CD4-positive, alpha-beta T cell treated with Interleukin-17A for 1 hour (primary cell): ENCODE results near the gene PDS5A.
A peak's percentile ranks its signal among the peaks of the same experiment; 100 is the strongest.
"Not testable (repeated sequence)": the region's sequence is repeated elsewhere in the genome, so short reads cannot be mapped to it uniquely, and the experiment has no call there.

Experiments used
- DNase-seq: peaks from one replicate; pipeline ENCODE4 v3.0.0-alpha.2; 2020

Gene PDS5A

DNA sequence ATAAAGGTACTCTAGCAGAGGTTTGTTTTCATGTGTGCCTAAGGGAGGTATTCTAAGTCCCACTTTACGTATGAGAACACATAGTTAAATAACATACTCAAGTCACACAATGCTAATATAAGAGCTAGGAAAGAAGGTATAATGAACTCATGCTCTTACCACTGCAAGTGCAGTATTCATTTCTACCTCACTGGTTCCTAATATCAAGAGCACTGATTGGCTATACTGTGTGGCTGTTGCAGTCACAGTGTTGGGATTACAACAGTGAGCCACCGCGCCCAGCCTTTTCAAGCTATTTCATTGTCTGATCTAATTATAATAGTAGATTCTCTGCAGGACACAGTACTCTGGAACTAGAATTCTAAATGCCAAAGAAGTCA lies 84.0 kb downstream of the PDS5A start:
- no peak for DNase-seq

- no peak for DNase-seq
These were observed 84.6 kb downstream of the PDS5A start for GRCh38 chr4:39892988-39893692.

DNA sequence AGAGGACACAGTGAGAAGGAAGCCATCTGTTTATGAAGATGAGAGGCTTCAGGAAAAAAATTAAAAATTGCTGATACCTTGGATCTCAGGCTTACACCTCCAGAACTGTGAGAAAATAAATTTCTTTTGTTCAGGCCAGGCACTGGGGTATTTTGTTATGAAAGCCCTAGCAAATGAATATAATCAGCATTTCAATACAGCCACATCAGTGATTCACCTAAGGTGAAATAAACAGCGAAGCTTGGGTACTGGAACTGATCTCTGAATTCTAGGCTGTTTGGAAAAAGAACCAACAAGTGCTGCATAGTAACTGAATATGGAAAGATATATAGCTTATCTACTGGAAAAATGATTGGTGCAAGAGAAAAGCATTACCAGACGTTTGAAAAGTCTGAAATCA lies 88.5 kb downstream of the PDS5A start:
- DNase-seq = no peak

DNA sequence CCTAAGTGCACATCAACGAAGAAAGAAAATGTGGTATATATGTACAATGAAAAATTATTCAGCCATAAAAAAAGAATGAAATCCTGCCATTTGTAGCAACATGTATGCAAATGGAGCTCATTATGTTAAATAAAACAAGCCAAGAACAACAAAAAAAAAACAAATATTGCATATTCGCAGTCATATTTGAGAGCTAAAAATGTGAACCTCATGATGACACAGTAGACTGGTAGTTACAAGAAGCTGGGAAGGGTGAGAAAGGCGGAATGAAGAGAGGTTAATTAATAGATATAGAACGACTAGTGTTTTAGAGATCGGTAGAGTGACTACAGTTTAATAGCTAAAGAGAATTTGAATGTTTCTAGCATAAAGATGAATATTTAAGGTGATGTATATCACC lies 89.2 kb downstream of the PDS5A start:
- DNase-seq = no peak

DNA sequence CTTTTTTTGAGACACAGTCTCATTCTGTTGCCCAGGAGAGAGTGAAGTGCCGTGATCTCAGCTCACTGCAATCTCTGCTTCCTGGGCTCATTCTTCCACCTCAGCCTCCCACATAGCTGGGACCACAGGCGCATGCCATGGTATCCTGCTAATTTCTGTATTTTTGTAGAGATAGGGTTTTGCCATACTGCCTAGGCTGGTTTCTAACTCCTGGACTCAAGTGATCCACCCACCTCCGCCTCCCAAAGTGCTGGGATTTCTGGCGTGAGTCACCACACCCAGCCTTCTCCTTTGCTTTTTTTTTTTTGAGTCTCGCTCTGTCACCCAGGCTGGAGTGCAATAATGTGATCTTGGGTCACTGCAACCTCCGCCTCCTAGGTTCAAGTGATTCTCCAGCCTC lies 94.1 kb downstream of the PDS5A start:
- no peak for DNase-seq

GRCh38 chr4:39881789-39882188 lies 95.9 kb downstream of the PDS5A start:
- no peak for DNase-seq

DNA sequence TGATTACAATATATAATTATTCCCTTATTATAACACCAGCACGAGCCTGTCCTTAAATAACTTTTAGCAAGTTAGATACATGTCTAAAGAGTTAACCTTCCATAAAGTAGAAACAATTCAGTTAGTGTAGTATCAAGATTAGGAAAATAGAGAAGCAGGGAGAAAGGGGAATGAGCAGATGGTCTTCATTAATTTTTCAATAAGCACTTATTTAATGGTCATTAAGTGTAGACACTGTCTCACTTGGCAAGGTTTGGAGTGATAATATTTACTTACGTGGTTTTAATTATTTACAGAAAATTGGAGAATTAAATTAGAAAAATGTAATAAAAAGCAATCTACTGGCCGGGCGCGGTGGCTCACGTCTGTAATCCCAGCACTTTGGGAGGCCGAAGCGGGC lies 99.7 kb downstream of the PDS5A start:
- no peak for DNase-seq

DNA sequence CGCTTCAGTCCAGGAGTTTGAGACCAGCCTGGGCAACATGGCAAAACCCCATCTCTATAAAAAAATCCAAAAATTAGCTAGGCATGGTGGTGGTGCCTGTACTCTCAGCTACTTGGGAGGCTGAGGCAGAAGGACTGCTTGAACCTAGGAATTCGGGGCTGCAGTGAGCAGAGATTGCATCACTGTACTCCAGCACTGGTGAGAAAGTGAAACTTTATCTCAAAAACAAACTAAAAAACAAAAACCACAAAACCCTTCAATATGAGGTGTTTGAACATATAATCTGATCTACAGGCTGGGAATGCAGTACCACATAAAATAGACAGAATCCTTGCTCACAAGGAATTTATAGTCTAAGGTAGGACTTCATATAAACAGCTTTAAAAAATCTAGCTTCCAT lies 103.9 kb downstream of the PDS5A start:
- DNase-seq = peak; percentile 3

- no peak for DNase-seq
These were observed 112.4 kb downstream of the PDS5A start for GRCh38 chr4:39865280-39865679.

GRCh38 chr4:39864391-39864790 lies 113.3 kb downstream of the PDS5A start:
- DNase-seq = no peak

- DNase-seq = no peak
These were observed 116.9 kb downstream of the PDS5A start for GRCh38 chr4:39860804-39861203.

- no peak for DNase-seq
These were observed 121.7 kb downstream of the PDS5A start for GRCh38 chr4:39855909-39856512.

- no peak for DNase-seq
These were observed 125.1 kb downstream of the PDS5A start for GRCh38 chr4:39852636-39853035.

DNA sequence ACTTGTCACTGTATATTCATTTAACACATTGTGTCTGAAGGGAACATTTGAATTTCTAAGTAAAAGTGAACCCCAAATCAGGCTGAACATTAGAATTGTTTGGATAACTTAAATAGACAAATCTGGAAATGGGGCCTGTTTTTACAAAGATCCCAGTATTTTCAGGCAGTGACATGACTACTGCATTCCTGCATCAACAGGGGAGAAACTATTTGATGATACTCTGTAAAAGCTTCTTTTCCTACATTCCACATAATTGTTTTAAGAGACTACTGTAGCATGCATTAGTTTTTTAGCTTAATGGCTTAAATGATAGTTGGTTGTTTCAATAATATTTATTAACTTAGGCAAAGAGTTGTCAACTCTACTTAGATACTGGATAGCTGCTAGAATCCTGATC lies 127.0 kb downstream of the PDS5A start:
- no peak for DNase-seq

DNA sequence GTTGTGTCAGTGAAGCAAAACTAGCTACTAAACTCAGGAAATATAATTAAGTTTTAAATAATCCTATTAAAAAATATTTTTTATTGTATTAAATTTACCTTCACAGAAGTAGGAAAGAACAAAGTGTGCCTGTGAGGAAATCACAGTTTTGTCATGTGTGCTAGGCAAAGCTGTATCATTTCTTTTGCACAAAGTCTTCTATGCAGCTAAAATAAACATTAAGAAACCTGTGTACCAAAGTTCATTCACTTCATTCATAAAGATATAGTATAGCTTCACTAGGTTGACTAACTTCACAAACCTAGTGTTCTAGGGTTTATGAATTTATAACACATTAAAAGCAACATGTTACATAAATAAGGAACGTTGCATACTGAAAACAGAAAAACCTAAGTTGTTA lies 131.0 kb downstream of the PDS5A start:
- no peak for DNase-seq

- no peak for DNase-seq
These were observed 131.6 kb downstream of the PDS5A start for GRCh38 chr4:39846120-39846519.

- DNase-seq = no peak
These were observed 135.8 kb downstream of the PDS5A start for GRCh38 chr4:39841894-39842293.

DNA sequence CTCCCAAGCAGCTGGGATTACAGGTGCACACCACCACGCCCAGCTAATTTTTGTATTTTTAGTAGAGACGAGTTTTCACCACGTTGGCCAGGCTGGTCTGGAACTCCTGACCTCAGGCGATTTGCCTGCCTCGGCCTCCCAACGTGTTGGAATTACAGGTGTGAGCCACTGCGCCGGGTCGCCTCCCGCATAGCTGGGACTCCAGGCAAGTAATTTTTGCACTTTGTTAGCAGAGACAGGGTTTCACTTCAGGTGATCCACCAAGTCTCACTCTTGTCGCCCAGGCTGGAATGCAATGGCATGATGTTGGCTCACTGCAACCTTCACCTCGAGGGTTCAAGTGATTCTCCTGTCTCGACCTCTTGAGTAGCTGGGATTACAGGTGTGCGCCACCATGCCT lies 137.2 kb downstream of the PDS5A start:
- not testable (repeated sequence) for DNase-seq

DNA sequence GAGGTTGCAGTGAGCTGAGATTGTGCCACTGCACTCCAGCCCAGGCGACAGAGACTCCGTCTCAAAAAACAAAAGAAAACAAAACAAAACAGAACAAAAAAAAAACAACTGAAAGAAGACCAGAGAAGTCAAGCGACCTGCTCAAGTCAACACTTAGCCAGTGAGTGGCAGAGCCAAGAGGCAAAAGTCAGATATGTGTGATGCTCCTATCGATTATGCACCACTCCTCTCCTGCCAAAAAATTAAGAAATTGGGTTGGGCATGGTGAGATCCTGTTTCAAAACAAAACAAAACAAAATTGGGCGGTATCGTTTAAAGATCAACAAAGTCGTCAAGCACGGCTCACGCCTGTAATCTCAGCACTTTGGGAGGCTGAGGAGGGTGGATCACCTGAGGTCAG lies 137.7 kb downstream of the PDS5A start:
- no peak for DNase-seq

DNA sequence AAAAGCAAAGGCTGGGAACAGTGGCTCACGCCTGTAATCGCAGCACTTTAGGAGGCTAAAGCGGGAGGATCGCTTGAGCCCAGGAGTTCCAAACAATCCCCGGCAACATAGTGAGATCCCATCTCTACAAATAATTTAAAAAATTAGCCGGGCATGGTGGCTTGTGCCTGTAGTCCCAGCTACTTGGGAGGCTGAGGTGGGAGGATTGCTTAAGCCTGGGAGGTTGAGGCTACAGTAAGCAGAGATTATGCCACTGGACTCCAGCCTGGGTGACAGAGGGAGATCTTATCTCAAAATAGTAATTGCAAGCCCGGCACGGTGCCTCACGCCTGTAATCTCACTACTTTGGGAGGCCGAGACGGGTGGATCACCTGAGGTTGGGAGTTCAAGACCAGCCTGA lies 139.3 kb downstream of the PDS5A start:
- DNase-seq = not testable (repeated sequence)

GRCh38 chr4:39834269-39834668 lies 143.4 kb downstream of the PDS5A start:
- DNase-seq = no peak

DNA sequence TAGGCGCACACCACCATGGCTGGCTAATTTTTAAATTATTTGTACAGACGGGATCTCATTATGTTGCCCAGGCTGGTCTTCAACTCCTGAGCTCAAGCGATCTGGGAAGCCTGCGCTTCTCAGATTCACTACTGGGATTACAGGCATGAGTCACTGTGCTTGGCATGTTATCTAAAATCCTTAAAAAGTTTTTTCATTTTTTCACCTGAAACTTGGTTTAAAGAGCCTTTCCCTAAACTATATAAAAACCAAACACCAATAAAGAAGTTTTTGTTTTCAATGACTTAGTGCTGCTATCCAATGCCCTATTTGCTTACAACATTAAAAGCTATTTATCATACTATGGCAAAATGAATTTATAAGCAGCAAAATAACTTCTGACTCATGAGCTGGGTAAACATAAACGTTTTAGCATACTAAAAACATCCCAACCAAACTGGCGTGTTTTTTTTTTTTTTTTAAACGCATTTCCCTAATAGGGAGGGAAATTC lies 151.9 kb downstream of the PDS5A start:
- no peak for DNase-seq

GRCh38 chr4:39825090-39825489 lies 152.6 kb downstream of the PDS5A start:
- DNase-seq = no peak

- no peak for DNase-seq
These were observed 154.5 kb downstream of the PDS5A start for GRCh38 chr4:39823191-39823590.

DNA sequence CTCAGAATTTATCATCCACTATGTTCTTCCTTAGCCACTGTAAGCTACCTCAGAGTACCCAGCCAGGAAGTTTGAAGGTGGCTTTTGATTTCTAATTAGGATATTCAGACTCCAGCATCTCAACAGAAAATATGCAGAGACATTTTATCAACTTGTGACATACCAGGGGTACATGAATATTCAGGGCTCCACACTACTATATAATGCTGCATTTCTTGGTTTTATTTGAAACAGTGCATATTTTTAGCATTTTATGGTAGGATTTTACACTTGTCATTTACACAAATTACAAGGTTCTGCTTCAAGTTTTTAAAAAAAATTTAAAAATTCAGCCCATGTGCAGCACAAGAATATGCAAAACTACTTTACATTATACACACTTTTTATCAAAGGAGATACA lies 155.0 kb downstream of the PDS5A start:
- DNase-seq = no peak
